ENCODE results near the gene TEKT5.

Gene TEKT5

DNA sequence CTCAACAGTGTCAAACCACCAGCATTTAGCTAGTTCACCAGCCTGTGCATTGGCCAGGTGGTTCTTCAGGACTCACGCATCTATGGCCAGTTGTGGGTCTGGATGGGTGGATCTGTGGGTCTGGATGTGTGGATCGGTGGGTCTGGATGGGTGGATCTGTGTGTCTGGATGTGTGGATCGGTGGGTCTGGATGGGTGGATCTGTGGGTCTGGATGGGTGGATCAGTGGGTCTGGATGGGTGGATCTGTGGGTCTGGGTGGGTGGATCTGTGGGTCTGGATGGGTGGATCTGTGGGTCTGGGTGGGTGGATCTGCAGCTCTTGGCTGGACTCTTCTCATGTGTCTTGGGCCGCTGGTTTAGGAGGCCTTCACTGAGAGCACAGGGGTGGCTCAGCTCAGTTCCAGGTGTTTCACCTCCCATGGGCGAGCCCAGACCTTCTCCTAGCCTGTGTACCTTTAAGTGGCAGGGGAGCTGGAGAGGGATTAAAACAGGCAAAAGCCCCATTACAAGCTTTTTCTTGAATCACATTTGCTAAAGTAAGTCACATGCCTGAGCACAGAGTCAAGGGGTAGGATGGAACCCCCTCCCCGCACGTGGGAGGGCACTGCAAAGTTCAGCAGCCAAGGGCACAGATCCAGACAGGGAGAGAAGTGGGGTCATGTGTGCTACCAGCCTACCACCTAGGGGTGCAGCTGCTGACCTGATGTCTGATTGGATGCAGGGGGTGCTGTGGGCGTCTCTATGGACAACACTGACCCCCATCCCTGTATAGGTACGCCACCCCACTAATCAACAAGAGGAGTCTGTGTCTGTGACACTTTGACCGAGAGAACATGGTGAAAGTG is 45.5 kb upstream of the TEKT5 start:
- no peak for TF ChIP-seq CTCF (IDR thresholded peaks at IDR 0.05)
- H3K4me3 ChIP-seq (ENCODE audit: low read depth in 1 of 2, low read length in 1 of 2) = no peak overlapping the region
- no peaks in the 10 kb centered on the region for H3K36me3 ChIP-seq

GRCh38 chr16:10738231-10739077 is 43.7 kb upstream of the TEKT5 start:
- H3K36me3 ChIP-seq = no peaks in the 10 kb centered on the region
- peaks cover 7 to 8% of the 10 kb centered on the region in 2 experiments for H3K4me1 ChIP-seq (ENCODE audit: control insufficient read depth in 1 of 2, insufficient read depth in 1 of 2, low read depth in 1 of 2, low read length in 1 of 2)
- H3K4me3 ChIP-seq (ENCODE audit: low read depth in 1 of 2, low read length in 1 of 2) = no peak overlapping the region
- H3K27ac ChIP-seq = no peak overlapping the region
- no peak for TF ChIP-seq CTCF (IDR thresholded peaks at IDR 0.05)
- H3K27me3 ChIP-seq = no peaks in the 10 kb centered on the region
- H3K9me3 ChIP-seq = no peaks in the 10 kb centered on the region

More for the DNA sequence above, 45.5 kb upstream of the TEKT5 start:
- Histone ChIP-seq H3K9me3 (no peaks in the 10 kb centered on the region), H3K27me3 (no peaks in the 10 kb centered on the region), H3K4me1 (ENCODE audit: control insufficient read depth in 1 of 2, insufficient read depth in 1 of 2, low read depth in 1 of 2, low read length in 1 of 2) (peaks cover 13 to 20% of the 10 kb centered on the region in 2 experiments), H3K27ac (no peak overlapping the region)

GRCh38 chr16:10737068-10737625 is 42.4 kb upstream of the TEKT5 start:
- Histone ChIP-seq H3K9me3 (no peaks in the 10 kb centered on the region), H3K27ac (no peak overlapping the region), H3K4me3 (ENCODE audit: low read depth in 1 of 2, low read length in 1 of 2) (no peak overlapping the region)

GRCh38 chr16:10731790-10732189 is 37.1 kb upstream of the TEKT5 start:
- no peak overlapping the region for H3K4me3 ChIP-seq (ENCODE audit: low read depth in 1 of 2, low read length in 1 of 2)
- TF ChIP-seq CTCF (IDR thresholded peaks at IDR 0.05) = no peak
- H3K27ac ChIP-seq = no peak overlapping the region
- H3K36me3 ChIP-seq = no peaks in the 10 kb centered on the region
- no peaks in the 10 kb centered on the region for H3K4me1 ChIP-seq (ENCODE audit: control insufficient read depth in 1 of 2, insufficient read depth in 1 of 2, low read depth in 1 of 2, low read length in 1 of 2)
- no peaks in the 10 kb centered on the region for H3K9me3 ChIP-seq
- H3K27me3 ChIP-seq = no peaks in the 10 kb centered on the region

More at GRCh38 chr16:10737068-10737625, 42.4 kb upstream of the TEKT5 start:
- Histone ChIP-seq H3K36me3 (no peaks in the 10 kb centered on the region), H3K4me1 (ENCODE audit: control insufficient read depth in 1 of 2, insufficient read depth in 1 of 2, low read depth in 1 of 2, low read length in 1 of 2) (peaks cover 3 to 4% of the 10 kb centered on the region in 2 experiments), H3K27me3 (no peaks in the 10 kb centered on the region)
- TF ChIP-seq CTCF (IDR thresholded peaks at IDR 0.05) = peak; percentile 88

GRCh38 chr16:10729104-10730048 is 34.6 kb upstream of the TEKT5 start:
- no peaks in the 10 kb centered on the region for H3K4me1 ChIP-seq (ENCODE audit: control insufficient read depth in 1 of 2, insufficient read depth in 1 of 2, low read depth in 1 of 2, low read length in 1 of 2)
- no peak overlapping the region for H3K4me3 ChIP-seq (ENCODE audit: low read depth in 1 of 2, low read length in 1 of 2)
- no peak overlapping the region for H3K27ac ChIP-seq
- TF ChIP-seq CTCF (IDR thresholded peaks at IDR 0.05) = no peak
- no peaks in the 10 kb centered on the region for H3K27me3 ChIP-seq
- no peaks in the 10 kb centered on the region for H3K9me3 ChIP-seq
- no peaks in the 10 kb centered on the region for H3K36me3 ChIP-seq
